HepG2 (cell line): Measurements from ENCODE around the gene UCP2. TPM values are rescaled to one million over a fixed set of nuclear protein-coding genes. Genes with fewer than 3 reads are reported as not detected.

ENCODE experiments used
- ATAC-seq: fragments of 200-7000 bp; cut with Tn5 transposase; 3 replicates; pipeline ENCODE4 v1.9.1; 2020; ENCODE audit warnings: mild to moderate bottlenecking, moderate library complexity
- BruUV-seq: library from RNA; stranded (reverse); fragments of 400-500 nt; replicated peaks from 2 replicates; lab custom pipeline; 2021; lab: Mats Ljungman, UMichigan
- CTCF ChIA-PET: fragments of 300-600 bp; formaldehyde crosslinking; extraction: SDS; loops from one replicate; lab custom pipeline; 2021; ENCODE audit warnings: low total read pairs, inconsistent platforms, low intra/inter-chr PET ratio; lab: Yijun Ruan, JAX
- POLR2A ChIA-PET: fragments of 350-600 bp; sonication (Branson Sonifier 250); formaldehyde crosslinking; loops from one replicate; lab custom pipeline; 2020; ENCODE audit warnings: antibody characterized with exemption, inconsistent platforms; lab: Yijun Ruan, JAX
- DNase-seq: peaks from one replicate; pipeline ENCODE4 v3.0.0-alpha.2; 2015; ENCODE audit warnings: low spot score
- FAIRE-seq: peaks from 3 replicates; lab custom pipeline; 2011; peaks lifted over from hg19 to GRCh38; lab: Jason Lieb, UNC
- H2AFZ ChIP-seq: one replicate; pipeline ENCODE4 v1.6.1; 2011; ENCODE audit warnings: low read length, inconsistent platforms
- H3K27ac ChIP-seq: fragments of 300-600 bp; 3 replicates; pipeline ENCODE4 v1.8.0; 2011; ENCODE audit warnings: mixed run types, mild to moderate bottlenecking, mixed read lengths, low read length, inconsistent platforms; ENCODE audit not compliant: insufficient read depth; ENCODE audit errors: extremely low read length
- H3K27me3 ChIP-seq, 2 experiments: fragments of 200-600 bp in 1 of 2; 2 replicates in 1 of 2; 3 replicates in 1 of 2; pipeline versions ENCODE4 v1.6.0 to v1.8.0; 2011; ENCODE audit warnings: low read length in 2 of 2, mild to moderate bottlenecking in 2 of 2, moderate library complexity in 2 of 2, inconsistent platforms in 1 of 2; ENCODE audit not compliant: insufficient read depth in 2 of 2, control insufficient read depth in 1 of 2
- H3K36me3 ChIP-seq, 2 experiments: fragments of 200-600 bp in 1 of 2; replicated peaks in 1 of 2; 2 replicates in 1 of 2; 3 replicates in 1 of 2; pipeline versions ENCODE4 v1.5.1 to v1.8.0; 2011; ENCODE audit warnings: low read length in 2 of 2, inconsistent platforms in 1 of 2; ENCODE audit not compliant: insufficient read depth in 2 of 2, control insufficient read depth in 1 of 2
- H3K4me1 ChIP-seq: 2 replicates; pipeline ENCODE4 v1.5.1; 2012; ENCODE audit warnings: low read length, inconsistent platforms; ENCODE audit not compliant: insufficient read depth
- H3K4me2 ChIP-seq: 2 replicates; pipeline ENCODE4 v1.6.0; 2011; ENCODE audit warnings: low read depth, low read length, inconsistent platforms
- H3K4me3 ChIP-seq, 3 experiments: fragments of 200-600 bp in 1 of 3; sonication (generic), shearing (Covaris generic) in 1 of 3; replicated peaks in 1 of 3; 2 replicates each; pipeline ENCODE4 v1.5.1; 2011 to 2016; ENCODE audit warnings: low read length in 3 of 3, inconsistent platforms in 2 of 3, low read depth in 2 of 3, mild to moderate bottlenecking in 2 of 3, control low read depth in 1 of 3, mixed read lengths in 1 of 3; ENCODE audit not compliant: insufficient read depth in 1 of 3
- H3K79me2 ChIP-seq: one replicate; pipeline ENCODE4 v1.6.1; 2011; ENCODE audit warnings: low read length, inconsistent platforms; ENCODE audit not compliant: insufficient read depth
- H3K9ac ChIP-seq: 2 replicates; pipeline ENCODE4 v1.6.0; 2011; ENCODE audit warnings: mild to moderate bottlenecking, low read depth, low read length, inconsistent platforms; ENCODE audit not compliant: insufficient read depth
- H3K9me3 ChIP-seq: 2 replicates; pipeline ENCODE4 v1.5.1; 2012; ENCODE audit warnings: mild to moderate bottlenecking, low read length
- H4K20me1 ChIP-seq: 2 replicates; pipeline ENCODE4 v1.6.0; 2011; ENCODE audit warnings: inconsistent platforms, mild to moderate bottlenecking, low read length, moderate library complexity; ENCODE audit not compliant: insufficient read depth
- GTF2F1 ChIP-seq: fragments of 150-350 bp; IDR thresholded peaks from 2 replicates; pipeline ENCODE4 v1.6.1; 2014; ENCODE audit warnings: low read length
- HDAC6 ChIP-seq: fragments of 200-600 bp; sonication (generic); IDR thresholded peaks from 2 replicates; pipeline ENCODE4 v1.7.0; 2017; ENCODE audit warnings: mild to moderate bottlenecking, antibody characterized with exemption, low read length, low read depth
- MTF1 ChIP-seq: sonication (generic); formaldehyde crosslinking; IDR thresholded peaks from 2 replicates; pipeline ENCODE4 v1.5.0; 2020; ENCODE audit warnings: missing genetic modification reagents
- PCBP2 ChIP-seq: fragments of 200-400 bp; formaldehyde crosslinking; optimal IDR thresholded peaks from 2 replicates; pipeline ENCODE3; 2018; ENCODE audit warnings: low read length, low read depth; ENCODE audit not compliant: poor library complexity, severe bottlenecking
- ZFP36L1 ChIP-seq: sonication (generic); formaldehyde crosslinking; IDR thresholded peaks from 2 replicates; pipeline ENCODE4 v1.8.0; 2022; ENCODE audit warnings: mild to moderate bottlenecking, missing genetic modification reagents, moderate library complexity
- ZNF563 ChIP-seq: sonication (generic); formaldehyde crosslinking; IDR thresholded peaks from 2 replicates; pipeline ENCODE4 v1.8.0; 2022; ENCODE audit warnings: mild to moderate bottlenecking, moderate library complexity, missing genetic modification reagents
- WGBS: methylation state at CpG from one replicate; pipeline ENCODE4 v1.1.6; 2017; ENCODE audit warnings: low lambda C conversion rate; 5-methylcytosine and 5-hydroxymethylcytosine counted together
- in situ Hi-C: cut with HindIII; loops from 2 replicates; pipeline ENCODE4 v1.10.0; 2017; ENCODE audit warnings: low pct_unique_long_range_greater_than_20kb; ENCODE audit not compliant: extremely low pct_ligation_motif_present
- intact Hi-C: fragments of 100-400 bp; cut with micrococcal nuclease; formaldehyde crosslinking; loops from one replicate; pipeline ENCODE4 v1.10.0; 2022; ENCODE audit not compliant: unreplicated experiment
- polyA plus RNA-seq, 8 experiments: library from polyadenylated mRNA; depleted of rRNA in 3 of 8; stranded (reverse) in 7 of 8; unstranded in 1 of 8; fragments of >200 nt; fragmentation: Illumina TruSeq in 4 of 8; extraction: Trizol in 4 of 8; gene quantifications; 2 replicates each; pipeline versions ENCODE4 v1.2.1 to v1.2.3, GENCODE V29; 2011 to 2016; ENCODE audit warnings: low read depth in 4 of 8, missing spikeins in 1 of 8, mixed read lengths in 1 of 8; ENCODE audit not compliant: insufficient read depth in 1 of 8
- total RNA-seq, 5 experiments: library from RNA; depleted of rRNA; stranded (reverse); fragments of >200 nt; fragmentation: Illumina TruSeq; extraction: Trizol; gene quantifications; 2 replicates each; pipeline ENCODE4 v1.2.3, GENCODE V29; 2016; ENCODE audit warnings: low read depth in 1 of 5
- TF ChIP-seq, protein P1 (sequence below): IDR thresholded peaks from 2 replicates; pipeline ENCODE4 v1.6.1; 2012; ENCODE audit warnings: low read depth, low read length, improper control_type of control experiment
- TF ChIP-seq, protein P2 (sequence below): sonication (generic); formaldehyde crosslinking; conservative IDR thresholded peaks from 2 replicates; pipeline ENCODE4 v1.4.0; 2020; ENCODE audit warnings: missing genetic modification reagents
- TF ChIP-seq, protein P3 (sequence below): sonication (generic); formaldehyde crosslinking; IDR thresholded peaks from 2 replicates; pipeline ENCODE4 v1.5.1; 2020; ENCODE audit warnings: missing genetic modification reagents, mild to moderate bottlenecking, borderline replicate concordance
- TF ChIP-seq, protein P4 (sequence below): conservative IDR thresholded peaks from 2 replicates; pipeline ENCODE4 v1.6.1; 2018; ENCODE audit warnings: missing genetic modification reagents

The UCP2 gene
- total and polyA plus RNA-seq, 2 of the 13 experiments (the other 11 are each of a cell fraction or from before 2014, with no cell fraction given) = 2.7 to 3.2 TPM

DNA sequence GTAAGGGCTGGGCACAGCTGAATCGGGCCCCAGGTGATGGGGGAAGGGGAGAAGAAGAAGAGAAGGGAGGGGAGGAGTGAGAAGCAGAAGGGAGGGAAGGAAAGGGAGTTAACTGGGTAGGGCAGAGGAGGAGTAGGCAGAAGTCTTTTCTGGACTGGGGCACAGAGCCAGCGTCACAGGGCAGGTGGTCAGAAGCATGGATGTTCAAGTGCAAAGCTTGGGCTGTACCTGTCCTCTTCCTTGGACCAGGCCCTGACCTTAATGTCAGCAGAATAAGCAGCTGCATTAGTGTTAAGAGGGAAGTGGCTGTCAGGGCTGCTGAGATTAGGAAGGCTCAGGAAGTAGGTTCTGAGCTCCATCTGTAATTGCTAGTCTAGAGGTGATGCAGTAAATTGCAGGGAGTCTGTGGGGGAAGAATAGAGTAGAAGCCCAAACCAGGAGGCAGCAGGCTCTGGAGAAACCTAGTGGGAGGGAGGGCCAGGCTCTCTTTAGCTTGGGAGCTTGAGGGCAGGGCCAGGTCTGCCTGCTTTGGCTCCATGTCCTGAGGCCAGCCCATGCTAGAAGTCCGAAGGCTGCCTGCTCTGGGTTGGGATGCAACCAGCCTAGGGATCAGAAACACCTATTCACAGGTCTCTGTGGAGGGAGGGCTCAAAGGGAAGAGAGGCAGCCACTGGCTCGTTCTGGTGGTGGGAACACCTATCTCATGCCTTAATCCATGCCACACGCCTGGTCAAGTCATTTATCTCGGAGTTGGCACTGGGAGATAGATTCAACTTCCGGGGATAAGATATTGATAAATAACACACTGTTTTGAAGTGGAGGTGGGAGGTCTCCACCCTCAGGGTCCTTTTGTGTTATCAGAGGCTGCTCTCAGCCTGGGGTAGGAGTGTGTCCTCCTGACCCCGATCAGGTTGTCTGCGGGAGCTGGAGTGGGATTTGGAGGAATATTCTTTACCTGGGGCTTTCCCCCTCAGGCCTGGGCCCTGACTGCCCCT lies 28.0 kb upstream of the UCP2 start:
- H2AFZ ChIP-seq = no peak overlapping the region
- H3K4me1 ChIP-seq = peaks cover 33% of the 10 kb centered on the region
- FAIRE-seq = no peak
- H3K9ac ChIP-seq = no peak overlapping the region
- no peaks in the 10 kb centered on the region for H3K27me3 ChIP-seq
- intact Hi-C loops (no loop called here), in situ Hi-C loops (no loop called here)
- DNase-seq = no peak
- 92% methylated on average over 8 of the region's 9 CpGs for WGBS
- no peaks in the 10 kb centered on the region for H4K20me1 ChIP-seq
- no peaks in the 10 kb centered on the region for H3K9me3 ChIP-seq
- POLR2A ChIA-PET = no interaction called here
- H3K36me3 ChIP-seq = no peaks in the 10 kb centered on the region
- no peak overlapping the region for H3K4me2 ChIP-seq
- BruUV-seq = no TSS peak
- H3K79me2 ChIP-seq = no peaks in the 10 kb centered on the region
- no peak for ATAC-seq
- no peak overlapping the region for H3K27ac ChIP-seq
- TF ChIP-seq, protein P1, sequence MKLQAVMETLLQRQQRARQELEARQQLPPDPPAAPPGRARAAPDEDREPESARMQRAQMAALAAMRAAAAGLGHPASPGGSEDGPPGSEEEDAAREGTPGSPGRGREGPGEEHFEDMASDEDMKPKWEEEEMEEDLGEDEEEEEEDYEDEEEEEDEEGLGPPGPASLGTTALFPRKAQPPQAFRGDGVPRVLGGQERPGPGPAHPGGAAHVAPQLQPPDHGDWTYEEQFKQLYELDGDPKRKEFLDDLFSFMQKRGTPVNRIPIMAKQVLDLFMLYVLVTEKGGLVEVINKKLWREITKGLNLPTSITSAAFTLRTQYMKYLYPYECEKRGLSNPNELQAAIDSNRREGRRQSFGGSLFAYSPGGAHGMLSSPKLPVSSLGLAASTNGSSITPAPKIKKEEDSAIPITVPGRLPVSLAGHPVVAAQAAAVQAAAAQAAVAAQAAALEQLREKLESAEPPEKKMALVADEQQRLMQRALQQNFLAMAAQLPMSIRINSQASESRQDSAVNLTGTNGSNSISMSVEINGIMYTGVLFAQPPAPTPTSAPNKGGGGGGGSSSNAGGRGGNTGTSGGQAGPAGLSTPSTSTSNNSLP = no peak
- TF ChIP-seq ZNF563 (CRISPR knock-in tag) (no peak), MTF1 (CRISPR knock-in tag) (no peak), HDAC6 (no peak), ZFP36L1 (CRISPR knock-in tag) (no peak), GTF2F1 (no peak), PCBP2 (no peak)
- TF ChIP-seq, protein P2, sequence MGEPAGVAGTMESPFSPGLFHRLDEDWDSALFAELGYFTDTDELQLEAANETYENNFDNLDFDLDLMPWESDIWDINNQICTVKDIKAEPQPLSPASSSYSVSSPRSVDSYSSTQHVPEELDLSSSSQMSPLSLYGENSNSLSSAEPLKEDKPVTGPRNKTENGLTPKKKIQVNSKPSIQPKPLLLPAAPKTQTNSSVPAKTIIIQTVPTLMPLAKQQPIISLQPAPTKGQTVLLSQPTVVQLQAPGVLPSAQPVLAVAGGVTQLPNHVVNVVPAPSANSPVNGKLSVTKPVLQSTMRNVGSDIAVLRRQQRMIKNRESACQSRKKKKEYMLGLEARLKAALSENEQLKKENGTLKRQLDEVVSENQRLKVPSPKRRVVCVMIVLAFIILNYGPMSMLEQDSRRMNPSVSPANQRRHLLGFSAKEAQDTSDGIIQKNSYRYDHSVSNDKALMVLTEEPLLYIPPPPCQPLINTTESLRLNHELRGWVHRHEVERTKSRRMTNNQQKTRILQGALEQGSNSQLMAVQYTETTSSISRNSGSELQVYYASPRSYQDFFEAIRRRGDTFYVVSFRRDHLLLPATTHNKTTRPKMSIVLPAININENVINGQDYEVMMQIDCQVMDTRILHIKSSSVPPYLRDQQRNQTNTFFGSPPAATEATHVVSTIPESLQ = no peak
- TF ChIP-seq, protein P3, sequence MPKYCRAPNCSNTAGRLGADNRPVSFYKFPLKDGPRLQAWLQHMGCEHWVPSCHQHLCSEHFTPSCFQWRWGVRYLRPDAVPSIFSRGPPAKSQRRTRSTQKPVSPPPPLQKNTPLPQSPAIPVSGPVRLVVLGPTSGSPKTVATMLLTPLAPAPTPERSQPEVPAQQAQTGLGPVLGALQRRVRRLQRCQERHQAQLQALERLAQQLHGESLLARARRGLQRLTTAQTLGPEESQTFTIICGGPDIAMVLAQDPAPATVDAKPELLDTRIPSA (CRISPR knock-in tag) = no peak
- TF ChIP-seq, protein P4, sequence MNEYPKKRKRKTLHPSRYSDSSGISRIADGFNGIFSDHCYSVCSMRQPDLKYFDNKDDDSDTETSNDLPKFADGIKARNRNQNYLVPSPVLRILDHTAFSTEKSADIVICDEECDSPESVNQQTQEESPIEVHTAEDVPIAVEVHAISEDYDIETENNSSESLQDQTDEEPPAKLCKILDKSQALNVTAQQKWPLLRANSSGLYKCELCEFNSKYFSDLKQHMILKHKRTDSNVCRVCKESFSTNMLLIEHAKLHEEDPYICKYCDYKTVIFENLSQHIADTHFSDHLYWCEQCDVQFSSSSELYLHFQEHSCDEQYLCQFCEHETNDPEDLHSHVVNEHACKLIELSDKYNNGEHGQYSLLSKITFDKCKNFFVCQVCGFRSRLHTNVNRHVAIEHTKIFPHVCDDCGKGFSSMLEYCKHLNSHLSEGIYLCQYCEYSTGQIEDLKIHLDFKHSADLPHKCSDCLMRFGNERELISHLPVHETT (CRISPR knock-in tag) = no peak
- CTCF ChIA-PET = no interaction called here
- no peak overlapping the region for H3K4me3 ChIP-seq
